ENCODE measurements around the gene MRAP2. TPM values are rescaled to one million over a fixed set of nuclear protein-coding genes. Genes with fewer than 3 reads are reported as not detected.
"Not testable (repeated sequence)": the region's sequence is repeated elsewhere in the genome, so short reads cannot be mapped to it uniquely, and the experiment has no call there.

MRAP2 gene
- total RNA-seq, 3 donors from 2014 or later, result not detected

DNA sequence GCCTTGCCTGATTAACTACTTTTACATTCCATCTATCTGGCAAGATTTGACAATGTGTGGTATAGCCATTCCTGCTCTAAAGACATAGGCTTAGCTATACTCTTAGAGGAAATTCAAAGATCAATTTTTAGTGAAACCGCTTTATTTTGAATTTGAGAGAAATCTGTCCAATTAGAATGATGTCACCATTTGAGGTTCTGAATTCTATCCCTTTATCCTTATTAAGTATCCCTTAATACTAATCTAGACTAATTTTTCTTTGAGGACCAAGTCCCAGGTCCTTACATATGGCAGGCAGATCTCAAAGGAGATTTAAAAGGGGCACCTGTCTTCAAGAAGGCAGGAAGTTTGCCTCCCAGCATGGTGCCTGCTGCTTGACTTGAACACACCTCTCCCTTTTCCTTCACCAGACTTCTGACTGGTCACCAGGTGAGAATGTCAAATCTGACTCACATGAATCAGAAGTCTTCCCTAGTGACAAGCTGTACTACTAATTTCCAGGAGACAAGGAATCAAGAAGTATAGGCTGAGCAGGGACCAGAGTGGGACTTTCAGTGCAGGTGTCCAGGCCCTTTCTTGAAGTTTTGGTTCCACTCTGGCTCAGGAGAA, 15.0 kb upstream of the MRAP2 start:
- no peaks in the 10 kb centered on the region for H3K4me1 Mint-ChIP-seq (ENCODE audit: low read depth)
- no peaks in the 10 kb centered on the region for H3K36me3 Mint-ChIP-seq (ENCODE audit: insufficient read depth)
- no peak overlapping the region for H3K4me3 Mint-ChIP-seq
- no peak for DNase-seq
- H3K27me3 Mint-ChIP-seq (ENCODE audit: low read depth), result peaks cover 8% of the 10 kb centered on the region
- no peak for ATAC-seq
- no peaks in the 10 kb centered on the region for H3K9me3 Mint-ChIP-seq

DNA sequence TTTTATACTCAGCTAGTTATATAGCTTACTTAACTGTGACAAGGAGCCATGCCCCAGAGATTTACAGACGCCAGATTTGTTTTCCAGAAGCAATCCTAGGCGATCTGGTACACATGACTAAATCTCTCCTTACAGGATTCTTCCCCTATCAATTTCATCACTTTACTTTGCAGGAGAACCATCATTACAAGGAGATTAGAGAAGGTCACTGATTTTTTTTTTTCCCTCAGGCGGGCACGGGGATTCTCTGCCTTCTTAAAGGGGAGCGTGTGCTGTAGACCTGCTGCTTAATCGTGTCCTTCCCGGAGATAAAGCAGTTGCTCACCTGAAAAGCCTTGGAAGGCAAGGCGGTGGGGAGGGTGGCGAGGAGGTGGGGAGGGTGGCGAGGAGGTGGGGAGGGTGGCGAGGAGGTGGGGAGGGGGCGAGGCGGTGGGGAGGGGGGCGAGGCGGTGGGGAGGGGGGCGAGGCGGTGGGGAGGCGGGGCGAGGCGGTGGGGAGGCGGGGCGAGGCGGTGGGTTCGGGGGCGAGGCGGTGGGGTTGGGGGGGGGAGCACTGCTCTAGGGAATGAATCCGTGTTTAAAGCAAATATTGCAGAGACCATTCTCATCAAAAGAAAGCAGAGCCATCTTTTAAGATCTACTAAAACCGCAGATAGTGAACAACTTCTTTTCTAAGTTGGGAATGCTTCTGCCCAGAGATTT, 14.3 kb upstream of the MRAP2 start:
- H3K36me3 Mint-ChIP-seq (ENCODE audit: insufficient read depth), result no peaks in the 10 kb centered on the region
- DNase-seq (no peak), ATAC-seq (no peak)
- no peaks in the 10 kb centered on the region for H3K9me3 Mint-ChIP-seq
- H3K27me3 Mint-ChIP-seq (ENCODE audit: low read depth), result peaks cover 8% of the 10 kb centered on the region
- H3K4me3 Mint-ChIP-seq, result no peak overlapping the region
- H3K4me1 Mint-ChIP-seq (ENCODE audit: low read depth), result no peaks in the 10 kb centered on the region

DNA sequence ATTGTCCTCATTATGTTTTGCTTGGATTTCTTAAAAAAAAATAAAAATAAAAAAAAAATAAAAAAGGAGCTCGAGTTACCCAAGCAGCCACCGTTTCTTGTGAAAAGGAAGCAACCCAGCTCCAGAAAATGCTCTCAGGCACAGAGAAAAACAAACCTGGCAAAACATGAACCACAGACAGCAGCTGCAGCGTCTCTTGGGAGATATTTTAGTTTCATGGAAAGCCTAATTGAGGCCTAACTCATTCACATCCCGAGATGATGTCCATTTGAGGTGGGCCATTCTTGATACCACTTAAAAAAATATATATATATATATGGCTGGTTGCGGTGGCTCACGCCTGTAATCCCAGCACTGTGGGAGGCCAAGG, 13.7 kb upstream of the MRAP2 start:
- ATAC-seq (no peak), DNase-seq (no peak)
- no peaks in the 10 kb centered on the region for H3K4me1 Mint-ChIP-seq (ENCODE audit: low read depth)
- no peak overlapping the region for H3K4me3 Mint-ChIP-seq
- no peaks in the 10 kb centered on the region for H3K36me3 Mint-ChIP-seq (ENCODE audit: insufficient read depth)
- H3K27me3 Mint-ChIP-seq (ENCODE audit: low read depth), result peaks cover 8% of the 10 kb centered on the region
- H3K9me3 Mint-ChIP-seq, result no peaks in the 10 kb centered on the region

DNA sequence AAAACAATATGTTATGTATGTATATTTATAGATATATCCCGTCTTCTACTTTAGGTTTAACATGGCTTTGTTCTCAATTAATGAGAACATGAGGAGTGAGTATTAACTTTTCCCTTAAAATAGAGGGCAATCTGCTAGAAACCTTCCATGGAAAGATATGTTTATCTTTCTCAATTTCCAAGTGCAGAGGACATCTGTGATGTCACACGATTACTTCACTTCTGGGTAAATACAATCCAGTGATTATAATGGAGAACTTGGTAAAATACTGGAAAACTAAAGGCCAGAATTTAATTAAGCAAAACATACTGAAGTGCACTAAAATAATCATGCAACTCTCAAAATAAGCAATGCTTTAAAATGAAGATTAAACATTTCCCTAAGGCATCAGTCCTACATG, 11.9 kb upstream of the MRAP2 start:
- DNase-seq (no peak), ATAC-seq (no peak)
- no peak overlapping the region for H3K4me3 Mint-ChIP-seq
- no peaks in the 10 kb centered on the region for H3K4me1 Mint-ChIP-seq (ENCODE audit: low read depth)
- H3K36me3 Mint-ChIP-seq (ENCODE audit: insufficient read depth), result no peaks in the 10 kb centered on the region
- peaks cover 8% of the 10 kb centered on the region for H3K27me3 Mint-ChIP-seq (ENCODE audit: low read depth)
- peaks cover 5% of the 10 kb centered on the region for H3K9me3 Mint-ChIP-seq

DNA sequence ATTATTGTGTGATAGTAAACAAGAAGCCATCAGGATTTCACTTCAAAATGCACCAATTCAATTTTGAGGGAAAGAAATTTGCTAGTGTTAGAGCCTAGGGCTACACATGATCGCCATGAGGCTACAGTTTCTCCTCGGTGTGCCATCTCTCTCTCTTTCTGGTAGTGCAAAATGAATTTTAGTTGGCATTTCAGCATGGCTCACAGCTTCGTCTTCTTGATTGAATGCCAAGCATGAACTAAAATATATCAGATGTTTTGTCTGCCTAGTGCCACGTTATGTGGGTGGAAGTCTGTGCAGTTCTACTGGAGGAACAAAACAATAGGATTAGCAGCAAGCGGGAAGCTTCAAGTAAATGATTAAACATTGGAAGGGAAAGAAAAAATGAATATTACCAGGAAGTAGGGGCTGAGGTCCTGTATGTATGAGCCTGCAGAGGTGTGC, 6.8 kb upstream of the MRAP2 start:
- ATAC-seq, result no peak
- Mint-ChIP-seq H3K9me3 (peaks cover 5% of the 10 kb centered on the region), H3K4me1 (ENCODE audit: low read depth) (no peaks in the 10 kb centered on the region), H3K4me3 (no peak overlapping the region), H3K36me3 (ENCODE audit: insufficient read depth) (no peaks in the 10 kb centered on the region), H3K27me3 (ENCODE audit: low read depth) (no peaks in the 10 kb centered on the region)
- DNase-seq, result no peak

DNA sequence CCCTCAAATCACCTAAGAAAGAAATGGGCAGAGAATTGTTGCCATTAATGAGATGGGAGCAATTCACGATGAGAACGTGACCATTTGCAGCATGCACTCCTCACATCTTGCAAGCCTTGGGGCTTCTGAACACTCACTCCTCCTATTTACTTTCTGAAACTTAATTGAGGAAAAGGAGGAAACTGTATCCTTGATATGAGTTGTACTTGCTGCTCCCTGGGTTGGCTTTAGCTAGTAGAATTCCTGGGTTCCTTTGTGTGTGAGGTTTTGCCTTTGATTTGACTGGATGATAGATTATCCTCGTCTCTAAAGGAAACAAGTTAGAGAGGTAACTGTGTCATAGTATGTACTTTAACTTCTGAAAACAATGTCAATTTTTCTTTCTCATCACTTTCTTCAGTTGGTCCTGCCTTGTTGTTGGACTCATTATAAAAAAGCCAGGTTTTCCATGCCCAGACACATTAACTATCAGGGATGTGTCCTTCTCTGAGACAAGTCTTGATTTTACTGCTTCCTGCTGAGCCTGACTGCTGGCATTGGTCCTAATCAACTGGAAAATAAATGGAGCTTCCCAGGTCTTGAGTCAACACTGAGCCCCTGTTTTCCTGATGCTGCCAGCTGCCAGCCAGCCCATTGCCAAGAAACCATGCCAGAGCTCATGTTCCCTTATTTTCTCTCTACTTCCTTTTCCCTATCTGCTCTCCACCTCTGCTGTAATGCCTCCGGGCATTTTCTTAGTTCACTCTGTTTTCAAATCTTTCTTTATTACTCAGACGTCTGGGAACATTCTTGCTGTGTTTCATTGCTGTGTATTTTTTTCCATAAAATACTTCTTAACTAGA, 6.0 kb upstream of the MRAP2 start:
- DNase-seq (no peak), ATAC-seq (no peak)
- H3K27me3 Mint-ChIP-seq (ENCODE audit: low read depth), result peaks cover 6% of the 10 kb centered on the region
- H3K9me3 Mint-ChIP-seq, result peaks cover 5% of the 10 kb centered on the region
- no peak overlapping the region for H3K4me3 Mint-ChIP-seq
- no peaks in the 10 kb centered on the region for H3K4me1 Mint-ChIP-seq (ENCODE audit: low read depth)
- no peaks in the 10 kb centered on the region for H3K36me3 Mint-ChIP-seq (ENCODE audit: insufficient read depth)

DNA sequence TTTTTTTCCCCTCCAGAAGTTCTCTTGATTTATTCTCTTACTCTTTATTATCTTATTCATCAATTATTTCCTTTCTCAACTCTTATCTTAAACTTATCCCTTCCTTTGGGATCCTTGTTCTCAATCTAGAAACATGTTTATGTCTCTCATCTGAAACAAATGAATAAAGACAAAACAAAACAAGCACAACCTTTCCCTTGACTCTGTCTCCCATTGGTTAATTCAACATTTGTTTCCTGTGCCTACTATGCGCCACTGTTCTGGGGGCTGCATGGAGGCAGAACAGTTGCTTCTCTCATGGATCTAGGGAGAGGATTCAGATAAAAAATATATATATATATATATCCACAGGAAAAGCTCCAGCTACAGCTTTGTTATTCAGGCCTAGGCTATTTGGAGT, 5.2 kb upstream of the MRAP2 start:
- Mint-ChIP-seq H3K36me3 (ENCODE audit: insufficient read depth) (no peaks in the 10 kb centered on the region), H3K27me3 (ENCODE audit: low read depth) (peaks cover 11% of the 10 kb centered on the region), H3K9me3 (peaks cover 5% of the 10 kb centered on the region), H3K4me1 (ENCODE audit: low read depth) (no peaks in the 10 kb centered on the region), H3K4me3 (no peak overlapping the region)
- ATAC-seq (no peak), DNase-seq (no peak)

DNA sequence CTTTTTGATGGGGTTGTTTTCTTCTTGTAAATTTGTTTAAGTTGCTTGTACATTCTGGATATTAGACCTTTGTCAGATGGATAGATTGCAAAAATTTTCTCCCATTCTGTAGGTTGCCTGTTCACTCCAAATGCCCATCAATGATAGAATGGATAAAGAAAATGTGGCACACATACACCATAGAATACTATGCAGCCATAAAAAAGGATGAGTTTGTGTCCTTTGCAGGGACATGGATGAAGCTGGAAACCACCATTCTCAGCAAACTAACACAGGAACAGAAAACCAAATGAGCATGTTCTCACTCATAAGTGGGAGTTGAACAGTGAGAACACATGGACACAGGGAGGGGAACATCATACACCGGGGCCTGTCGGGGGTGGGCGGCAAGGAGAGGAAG, 1.6 kb upstream of the MRAP2 start:
- H3K4me1 Mint-ChIP-seq (ENCODE audit: low read depth); H3K36me3 Mint-ChIP-seq (ENCODE audit: insufficient read depth); H3K9me3 Mint-ChIP-seq; H3K4me3 Mint-ChIP-seq; DNase-seq; ATAC-seq: not testable (repeated sequence)
- peaks cover 25% of the 10 kb centered on the region for H3K27me3 Mint-ChIP-seq (ENCODE audit: low read depth)

DNA sequence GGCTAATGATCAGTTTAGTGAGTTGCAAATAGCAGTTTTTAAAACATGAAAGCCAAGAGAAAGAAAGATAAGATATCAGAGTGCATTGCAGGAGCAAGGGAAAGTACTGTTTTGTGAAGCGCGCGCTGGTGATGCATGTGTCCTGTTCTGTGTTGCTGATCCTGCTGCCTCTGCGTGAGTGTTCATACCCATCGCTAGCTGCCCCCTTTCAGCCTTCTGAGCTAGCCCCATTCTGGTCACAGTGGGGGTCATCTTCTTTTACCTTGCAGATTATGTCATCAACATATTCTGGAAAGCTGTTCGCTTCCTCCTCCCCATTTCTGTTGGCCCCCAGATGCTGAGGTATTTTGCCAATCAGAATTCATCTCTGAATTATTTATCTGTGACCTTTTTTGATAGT, 1.9 kb downstream of the MRAP2 start:
- Mint-ChIP-seq H3K4me3 (no peak overlapping the region), H3K36me3 (ENCODE audit: insufficient read depth) (no peaks in the 10 kb centered on the region), H3K27me3 (ENCODE audit: low read depth) (peaks cover 31% of the 10 kb centered on the region), H3K4me1 (ENCODE audit: low read depth) (peaks cover 4% of the 10 kb centered on the region), H3K9me3 (no peaks in the 10 kb centered on the region)
- no peak for DNase-seq
- no peak for ATAC-seq

DNA sequence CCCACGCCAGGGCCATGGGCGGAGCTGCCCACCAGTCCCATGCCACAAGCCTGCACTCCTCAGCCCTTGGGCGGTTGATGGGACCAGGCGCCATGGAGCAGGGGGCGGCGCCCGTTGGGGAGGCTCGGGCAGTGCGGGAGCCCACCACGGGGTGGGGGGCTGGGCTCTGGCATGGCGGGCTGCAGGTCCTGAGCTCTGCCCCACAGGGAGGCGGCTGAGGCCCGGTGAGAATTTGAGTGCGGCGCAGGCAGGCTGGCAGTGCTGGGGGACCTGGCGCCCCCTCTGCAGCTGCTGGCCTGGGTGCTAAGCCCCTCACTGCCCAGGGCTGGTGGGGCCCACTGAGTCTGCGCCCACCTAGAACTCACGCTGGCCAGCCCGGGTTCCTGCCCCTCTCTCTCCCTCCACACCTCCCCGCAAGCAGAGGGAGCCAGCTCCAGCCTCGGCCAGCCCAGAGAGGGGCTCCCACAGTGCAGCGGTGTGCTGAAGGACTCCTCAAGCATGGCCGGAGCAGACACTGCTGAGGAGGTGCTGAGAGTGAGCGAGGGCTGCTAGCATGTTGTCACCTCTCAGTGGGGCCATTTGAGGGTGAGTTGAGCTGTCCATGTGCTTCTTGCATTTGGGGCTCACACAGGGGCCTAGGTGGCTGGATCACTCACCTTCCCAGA, 4.0 kb downstream of the MRAP2 start:
- Mint-ChIP-seq H3K9me3 (no peaks in the 10 kb centered on the region), H3K4me1 (ENCODE audit: low read depth) (peaks cover 4% of the 10 kb centered on the region)
- no peak for ATAC-seq

DNA sequence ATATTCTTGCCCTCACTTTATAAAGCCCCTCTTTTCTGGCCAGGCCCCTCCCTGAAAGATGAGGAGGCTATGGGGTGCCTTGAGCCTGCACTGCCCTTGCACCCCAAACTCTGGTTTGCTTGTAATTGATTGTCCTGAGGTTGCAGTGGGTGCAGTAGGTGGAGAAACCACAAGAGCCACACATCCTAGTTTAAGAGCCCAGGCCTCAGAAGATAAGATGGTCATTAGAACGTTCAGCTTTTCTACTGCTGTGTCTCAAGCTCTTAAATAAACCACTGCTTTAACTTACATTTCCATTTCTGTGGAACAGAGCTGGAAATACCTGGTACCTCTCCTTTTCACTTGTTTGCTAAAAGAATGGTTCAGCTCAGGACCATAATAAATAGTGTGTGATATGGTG, 9.0 kb downstream of the MRAP2 start:
- H3K4me1 Mint-ChIP-seq (ENCODE audit: low read depth), result no peaks in the 10 kb centered on the region
- DNase-seq, result no peak
- no peak for ATAC-seq
- H3K36me3 Mint-ChIP-seq (ENCODE audit: insufficient read depth), result no peaks in the 10 kb centered on the region
- H3K4me3 Mint-ChIP-seq, result no peak overlapping the region
- H3K9me3 Mint-ChIP-seq, result no peaks in the 10 kb centered on the region
- peaks cover 10% of the 10 kb centered on the region for H3K27me3 Mint-ChIP-seq (ENCODE audit: low read depth)

More for the DNA sequence above, 4.0 kb downstream of the MRAP2 start:
- DNase-seq, result no peak
- Mint-ChIP-seq H3K4me3 (no peak overlapping the region), H3K36me3 (ENCODE audit: insufficient read depth) (no peaks in the 10 kb centered on the region), H3K27me3 (ENCODE audit: low read depth) (peaks cover 28% of the 10 kb centered on the region)

DNA sequence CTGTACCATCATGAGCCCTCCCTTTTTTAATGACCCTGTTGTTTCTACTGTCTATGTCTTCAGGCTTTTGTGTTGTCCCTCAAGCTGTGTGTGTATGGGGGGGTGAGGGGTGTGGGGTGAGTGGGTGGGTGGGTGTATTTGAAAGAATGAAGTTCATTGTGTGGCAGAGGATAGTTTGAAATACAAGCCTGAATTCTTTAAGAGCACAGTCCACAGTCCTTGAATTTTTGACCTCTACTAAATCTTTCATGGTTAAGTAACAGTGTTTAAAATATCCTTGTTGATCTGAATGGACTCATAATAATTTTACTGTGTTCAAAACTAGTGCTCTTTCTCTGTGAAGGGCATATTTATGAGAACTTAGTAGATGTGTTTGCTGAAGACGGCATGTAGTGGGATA, 10.0 kb downstream of the MRAP2 start:
- peaks cover 8% of the 10 kb centered on the region for H3K27me3 Mint-ChIP-seq (ENCODE audit: low read depth)

DNA sequence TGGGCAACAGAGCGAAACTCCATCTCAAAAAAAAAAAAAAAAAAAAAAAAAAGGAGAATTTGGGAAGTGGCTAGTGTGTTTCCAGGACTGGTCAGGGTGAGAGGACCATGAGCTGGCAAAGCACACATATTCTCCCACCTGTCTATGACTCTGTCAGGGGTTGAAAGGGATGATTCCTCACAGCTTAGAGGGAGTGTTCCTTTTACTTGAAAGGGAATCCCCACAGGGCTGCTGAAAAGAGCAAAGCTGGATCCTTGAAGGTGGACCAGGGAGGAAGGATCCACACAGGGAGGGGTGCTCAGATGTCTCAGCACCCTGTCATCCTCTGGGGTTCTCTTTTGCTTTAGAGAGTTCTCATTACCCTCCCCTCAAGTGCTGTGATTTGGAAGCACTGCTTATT, 13.2 kb downstream of the MRAP2 start:
- DNase-seq (no peak), ATAC-seq (no peak)
- peaks cover 9% of the 10 kb centered on the region for H3K27me3 Mint-ChIP-seq (ENCODE audit: low read depth)
- no peaks in the 10 kb centered on the region for H3K4me1 Mint-ChIP-seq (ENCODE audit: low read depth)
- H3K4me3 Mint-ChIP-seq, result no peak overlapping the region
- no peaks in the 10 kb centered on the region for H3K9me3 Mint-ChIP-seq
- H3K36me3 Mint-ChIP-seq (ENCODE audit: insufficient read depth), result no peaks in the 10 kb centered on the region

More for the DNA sequence above, 10.0 kb downstream of the MRAP2 start:
- no peaks in the 10 kb centered on the region for H3K4me1 Mint-ChIP-seq (ENCODE audit: low read depth)
- ATAC-seq (no peak), DNase-seq (no peak)
- H3K36me3 Mint-ChIP-seq (ENCODE audit: insufficient read depth), result no peaks in the 10 kb centered on the region
- H3K9me3 Mint-ChIP-seq, result no peaks in the 10 kb centered on the region
- H3K4me3 Mint-ChIP-seq, result no peak overlapping the region

DNA sequence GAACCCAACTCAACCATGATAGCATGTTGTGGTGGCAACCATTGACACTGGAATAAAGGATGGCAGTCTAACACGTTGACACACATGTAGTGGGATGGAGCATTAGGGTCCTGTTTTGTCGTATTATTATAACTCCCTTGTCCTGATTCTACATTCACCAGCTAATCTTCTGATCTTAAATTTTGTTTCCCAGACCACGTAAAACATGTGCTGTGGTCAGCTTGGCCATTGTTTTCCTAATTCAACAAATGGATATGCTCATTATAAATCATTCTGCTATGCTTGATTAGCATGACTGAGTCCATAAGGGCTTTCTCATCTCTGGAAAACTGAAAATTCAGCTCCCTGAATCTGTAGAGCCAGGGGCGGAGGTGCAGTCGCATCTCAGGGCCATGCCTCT, 15.0 kb downstream of the MRAP2 start:
- H3K36me3 Mint-ChIP-seq (ENCODE audit: insufficient read depth), result no peaks in the 10 kb centered on the region
- no peak overlapping the region for H3K4me3 Mint-ChIP-seq
- H3K27me3 Mint-ChIP-seq (ENCODE audit: low read depth), result peaks cover 9% of the 10 kb centered on the region
- no peak for DNase-seq
- no peak for ATAC-seq
- no peaks in the 10 kb centered on the region for H3K9me3 Mint-ChIP-seq
- H3K4me1 Mint-ChIP-seq (ENCODE audit: low read depth), result no peaks in the 10 kb centered on the region
